Activated naive CD8-positive, alpha-beta T cell treated with anti-CD3 and anti-CD28 coated beads, Interleukin-2, amount 50 U/mL, for 16 hours (primary cell): Measurements from ENCODE around the gene KIF2C.
"Not testable (repeated sequence)": the region's sequence is repeated elsewhere in the genome, so short reads cannot be mapped to it uniquely, and the experiment has no call there.

Experiments
- DNase-seq: peaks from one replicate; pipeline ENCODE4 v3.0.0-alpha.2; 2020; ENCODE audit warnings: low read depth, low spot score

KIF2C gene

DNA sequence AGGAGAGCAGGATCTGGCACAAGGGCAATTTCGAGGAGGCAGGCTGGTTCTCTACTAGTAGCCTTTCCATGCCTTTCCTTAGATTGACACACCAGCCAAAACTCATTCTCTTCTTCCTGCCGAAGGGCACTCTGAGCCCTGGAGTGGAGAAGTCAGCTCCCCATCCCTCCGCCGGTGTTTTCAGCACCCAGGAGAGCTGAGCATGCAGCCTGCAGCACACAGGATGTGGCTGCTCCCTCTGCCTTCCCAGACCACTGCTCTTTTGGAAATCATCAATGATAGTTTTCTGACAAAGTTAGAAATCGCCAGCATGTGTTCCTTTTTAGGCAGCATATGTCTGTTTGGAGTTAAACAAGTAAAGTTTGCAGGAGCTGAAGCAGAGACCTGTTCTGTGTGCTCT lies 20.3 kb upstream of the KIF2C start:
- no peak for DNase-seq

DNA sequence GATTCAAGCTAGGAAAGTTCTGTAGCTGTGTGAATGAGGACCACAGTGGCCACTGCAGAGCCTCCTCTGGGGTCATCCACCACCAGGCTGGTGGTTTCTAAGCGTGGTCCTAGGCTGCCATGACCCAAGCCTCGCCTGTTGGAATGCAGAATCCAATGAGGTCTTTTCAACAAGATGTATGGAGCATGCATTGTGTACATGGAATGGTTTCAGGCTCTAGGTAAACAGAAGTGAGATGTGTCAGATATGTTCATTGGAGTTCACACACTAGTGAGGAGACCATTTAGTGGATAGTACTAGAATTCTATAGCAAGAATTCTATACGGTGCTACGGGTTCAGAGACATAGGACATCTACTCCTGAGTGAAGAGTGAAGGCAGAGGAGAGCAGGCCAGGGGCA lies 19.4 kb upstream of the KIF2C start:
- no peak for DNase-seq

DNA sequence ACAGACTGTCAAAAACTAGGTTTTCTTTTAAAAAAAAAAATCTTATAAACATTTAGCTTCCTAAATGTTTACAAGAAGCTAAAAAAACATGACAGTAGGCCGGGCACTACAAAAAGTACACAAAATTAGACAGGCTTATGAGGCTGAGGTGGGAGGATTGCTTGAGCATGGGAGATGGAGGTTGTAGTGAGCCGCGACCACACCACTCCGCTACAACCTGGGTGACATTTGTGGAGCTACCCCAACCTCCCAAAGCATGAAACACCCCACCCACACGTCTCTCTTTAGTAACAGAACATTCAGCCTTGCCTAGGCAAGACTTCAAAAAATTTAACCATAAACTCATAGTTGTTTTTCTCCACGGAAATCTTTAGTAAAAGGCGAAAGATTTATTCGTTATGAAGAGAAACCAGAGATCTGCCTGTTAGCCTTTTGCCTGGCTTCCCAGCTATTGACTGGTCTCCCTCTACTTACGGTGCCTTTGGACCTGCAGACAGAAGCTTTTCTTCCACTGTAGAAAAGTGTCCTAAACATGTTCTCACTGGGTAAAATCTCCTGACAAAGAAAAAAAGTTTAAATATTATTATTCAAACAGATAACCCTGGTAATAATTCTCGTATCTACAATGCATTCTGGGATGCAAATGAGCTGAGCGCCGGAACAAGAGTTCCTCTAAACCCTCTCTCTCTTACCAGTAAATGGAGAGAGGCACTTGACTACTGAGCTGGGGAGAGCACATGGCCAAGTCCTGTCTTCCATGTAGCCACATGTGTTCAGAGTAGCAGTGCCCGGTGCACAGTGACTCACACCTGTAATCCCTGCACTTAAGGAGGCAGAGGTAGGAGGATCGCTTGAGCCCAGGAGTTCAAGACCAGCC lies 17.9 kb upstream of the KIF2C start:
- DNase-seq, result peak; percentile 77

DNA sequence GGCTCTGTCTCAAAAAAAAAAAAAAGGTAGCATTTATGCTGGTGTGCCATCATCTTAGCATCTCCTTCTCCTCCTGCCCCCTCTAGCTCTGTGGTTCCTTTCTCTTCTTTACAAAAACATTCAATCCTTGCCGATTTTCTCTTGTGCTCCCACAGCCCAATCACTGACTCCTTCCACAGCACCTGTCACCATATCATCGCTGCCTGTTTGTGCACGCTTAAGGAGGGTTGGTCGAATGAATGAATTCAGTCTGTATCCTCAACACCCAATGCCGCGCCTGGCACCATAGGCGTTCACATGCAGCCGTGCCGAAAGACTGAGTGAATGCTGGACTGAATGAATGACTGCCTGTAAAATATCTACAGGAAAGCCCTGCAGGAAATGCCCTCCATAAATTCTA lies 16.6 kb upstream of the KIF2C start:
- no peak for DNase-seq

DNA sequence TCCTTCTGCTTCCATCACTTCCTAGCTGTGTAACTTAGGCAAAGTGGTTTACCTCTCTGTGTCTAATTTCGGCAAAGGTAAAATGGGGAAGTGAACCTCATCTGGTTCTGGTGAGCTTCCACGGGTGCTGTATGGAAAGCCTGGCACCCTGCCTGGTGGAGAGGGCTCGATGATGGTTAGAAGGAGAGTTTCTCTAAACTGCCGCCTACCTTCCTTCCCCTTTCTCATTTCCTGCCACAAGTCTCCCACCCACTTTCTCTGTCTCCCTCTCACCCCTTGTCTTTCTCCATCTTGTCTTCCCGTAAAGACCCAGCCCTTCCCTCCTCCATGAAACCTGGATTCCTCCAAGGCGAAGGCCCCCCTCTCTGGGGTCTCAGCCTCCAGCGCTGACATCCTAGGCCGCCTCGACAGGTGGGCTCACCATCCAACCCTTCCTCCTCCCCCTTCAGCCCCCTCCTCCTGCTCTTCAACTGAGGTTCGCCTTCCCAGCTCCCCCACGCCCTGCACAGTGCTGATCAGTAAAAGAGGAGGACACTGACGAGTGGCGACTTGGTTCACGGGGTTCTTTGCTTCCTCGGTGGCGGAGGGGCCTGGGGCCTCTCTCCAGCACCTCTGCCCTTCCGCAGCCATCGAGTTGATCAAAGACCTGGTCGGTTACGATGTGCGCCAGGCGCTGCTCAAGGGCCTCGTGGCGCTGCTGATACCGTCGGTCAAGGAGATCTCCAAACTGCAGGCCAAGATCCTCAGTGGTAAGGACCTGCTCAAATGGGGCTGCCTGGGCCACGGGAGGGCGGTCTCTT lies 15.9 kb upstream of the KIF2C start:
- no peak for DNase-seq

DNA sequence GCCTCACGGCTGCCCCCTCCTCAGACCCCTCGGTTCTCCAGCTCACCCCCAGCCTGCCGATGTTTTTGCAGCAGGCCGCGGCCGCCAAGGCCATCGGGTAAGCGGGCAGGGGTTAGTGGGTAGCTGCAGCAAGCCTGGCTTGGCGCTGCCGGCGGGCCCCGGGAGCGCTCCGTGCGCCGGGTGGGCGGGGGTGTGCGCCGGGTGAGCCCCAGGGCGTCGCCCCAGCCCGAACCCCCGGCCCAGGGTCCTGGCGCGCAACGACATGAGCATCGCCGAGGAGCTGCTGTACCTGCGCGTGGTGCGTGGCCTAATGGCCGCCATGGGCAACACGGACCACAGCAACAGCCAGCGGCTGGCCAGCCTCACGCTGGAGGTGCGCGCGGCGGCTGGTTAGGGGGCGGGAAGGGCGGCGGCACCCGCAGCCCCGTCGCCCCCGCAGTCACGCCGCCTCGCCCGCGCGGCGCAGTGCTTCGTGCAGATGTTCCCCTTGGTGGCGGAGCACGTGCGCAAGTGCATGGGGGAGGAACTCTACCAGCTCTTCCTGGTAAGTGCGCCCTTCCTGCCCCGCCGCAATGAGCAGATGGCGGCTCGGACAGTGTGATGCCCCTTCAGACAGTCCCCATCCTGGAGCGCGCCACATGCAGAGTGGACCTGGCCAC lies 15.2 kb upstream of the KIF2C start:
- DNase-seq, result no peak

DNA sequence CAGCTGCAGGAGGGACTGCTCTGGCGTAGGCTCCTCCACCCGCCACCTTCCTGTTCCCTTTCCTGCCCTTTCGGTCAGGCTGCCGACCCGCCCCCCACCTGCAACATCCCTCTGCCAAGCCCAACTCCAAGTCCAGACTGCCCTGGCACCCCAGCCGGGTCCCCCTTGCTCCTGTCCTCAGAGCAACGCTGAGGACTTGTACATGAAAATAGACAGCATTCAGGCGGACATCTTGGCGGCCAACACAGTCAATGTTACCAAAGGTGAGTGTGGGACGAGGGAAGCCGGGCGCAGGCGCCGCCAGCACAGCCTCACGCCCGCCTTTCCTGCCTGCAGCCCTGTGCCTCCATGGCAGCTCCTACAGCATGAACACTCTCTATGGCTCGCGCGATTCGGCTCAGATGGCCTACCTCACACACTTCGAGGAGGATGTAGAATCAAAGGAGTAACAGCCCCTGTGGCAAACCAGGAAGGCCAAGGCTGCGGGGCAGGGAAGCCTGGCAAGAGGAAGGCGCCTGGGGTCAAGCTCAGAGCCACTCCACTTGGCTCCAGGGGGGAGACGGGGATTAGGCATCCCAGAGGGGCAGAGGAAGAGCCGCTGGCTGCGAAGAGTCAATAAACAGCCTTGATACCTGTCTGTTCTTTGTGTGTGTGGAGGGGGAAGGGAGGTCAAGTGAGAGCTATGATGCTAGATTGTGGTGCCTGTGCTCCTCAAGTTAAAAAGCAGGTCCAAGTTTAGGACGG lies 14.5 kb upstream of the KIF2C start:
- no peak for DNase-seq

DNA sequence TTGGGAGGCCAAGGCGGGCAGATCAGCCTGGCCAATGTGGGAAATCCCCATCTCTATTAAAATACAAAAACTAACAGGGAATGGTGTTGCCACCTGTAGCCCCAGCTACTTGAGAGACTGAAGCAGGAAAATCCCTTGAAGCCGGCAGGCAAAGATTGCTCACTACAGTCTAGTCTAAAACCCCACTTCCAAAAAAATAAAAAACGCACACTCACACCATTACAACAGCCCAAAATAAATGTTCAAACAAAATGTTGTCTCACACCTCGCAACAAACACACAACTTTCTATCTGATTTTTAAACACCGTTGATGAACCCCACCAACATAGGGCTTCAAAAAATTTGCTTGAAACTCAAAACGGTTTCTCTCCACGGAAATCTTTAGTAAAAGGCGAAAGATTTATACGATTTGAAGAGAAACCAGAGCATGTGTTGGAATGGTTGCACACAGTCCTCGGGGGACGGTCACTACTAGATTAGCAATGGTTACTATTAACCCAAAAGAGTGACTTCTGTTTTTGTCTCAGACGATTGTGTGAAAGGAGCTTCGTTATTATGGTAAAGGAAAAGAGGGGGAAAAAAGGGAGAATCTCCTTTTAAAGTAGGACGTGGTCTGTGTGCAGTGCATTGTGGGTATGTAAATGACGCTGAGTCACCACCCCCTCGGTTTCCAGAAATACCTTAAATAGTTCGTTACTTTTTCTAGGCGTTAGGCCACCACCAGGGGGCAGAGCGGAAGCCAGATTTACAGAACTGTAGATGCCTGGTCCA lies 8.7 kb upstream of the KIF2C start, which contains the start of gene RNU5D-1:
Gene RNU5D-1 (minus strand): TSS at position 430 of the 772 bp plus-strand sequence.
- peak; percentile 90 for DNase-seq

DNA sequence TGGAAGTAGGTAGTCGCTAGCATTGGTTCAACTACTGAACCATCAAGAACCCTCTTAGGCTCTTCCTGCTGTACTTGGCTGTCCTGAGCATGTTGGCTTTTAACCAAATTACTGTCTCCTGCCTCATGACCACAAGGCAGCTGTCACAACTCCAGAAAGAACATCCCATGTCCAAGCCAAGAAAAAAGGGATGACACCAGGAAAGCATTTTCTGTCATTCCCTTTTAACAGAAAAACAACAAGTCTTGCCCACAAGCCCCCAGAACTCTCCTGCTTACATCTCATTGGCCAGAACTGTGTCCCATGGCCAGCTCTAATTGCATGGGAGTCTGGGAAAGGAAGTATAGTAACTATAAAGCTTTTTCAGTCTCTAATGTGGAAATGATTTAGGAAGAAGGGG lies 6.3 kb upstream of the KIF2C start:
- no peak for DNase-seq

DNA sequence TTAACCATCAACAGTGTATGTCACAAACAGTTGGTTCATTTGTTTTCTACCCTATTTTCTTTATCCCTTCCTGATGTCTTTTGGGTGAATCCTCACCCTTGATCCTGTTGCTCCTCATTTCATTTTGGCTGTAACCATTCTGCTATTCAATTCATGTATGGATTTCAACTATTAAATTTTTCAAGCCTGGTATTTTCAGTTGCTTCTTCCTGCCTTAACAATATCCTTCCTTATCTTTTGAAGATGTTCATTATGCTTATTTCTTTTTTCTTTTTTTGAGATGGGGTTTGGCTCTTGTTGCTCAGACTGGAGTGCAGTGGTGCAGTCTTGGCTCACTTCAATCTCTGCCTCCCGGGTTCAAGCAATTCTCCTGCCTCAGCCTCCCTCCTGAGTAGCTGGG lies 5.9 kb upstream of the KIF2C start:
- DNase-seq, result no peak

DNA sequence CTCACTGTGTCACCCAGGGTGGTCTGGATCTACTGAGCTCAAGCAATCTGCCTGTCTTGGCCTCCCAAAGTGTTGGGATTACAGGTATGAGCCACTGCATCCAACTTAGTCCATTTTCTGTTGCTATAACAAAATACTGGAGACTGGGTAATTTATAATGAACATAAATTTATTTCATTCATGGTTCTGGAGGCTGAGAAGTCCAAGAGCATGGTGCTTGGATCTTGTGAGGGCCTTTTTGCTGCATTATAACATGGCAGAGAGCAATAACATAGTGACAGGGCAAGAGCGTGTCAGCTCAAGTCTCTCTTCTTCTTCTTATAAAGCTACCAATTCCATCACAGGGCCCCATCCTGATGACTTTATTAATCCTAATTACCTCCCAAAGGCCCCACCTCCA lies 3.6 kb upstream of the KIF2C start:
- DNase-seq, result no peak

DNA sequence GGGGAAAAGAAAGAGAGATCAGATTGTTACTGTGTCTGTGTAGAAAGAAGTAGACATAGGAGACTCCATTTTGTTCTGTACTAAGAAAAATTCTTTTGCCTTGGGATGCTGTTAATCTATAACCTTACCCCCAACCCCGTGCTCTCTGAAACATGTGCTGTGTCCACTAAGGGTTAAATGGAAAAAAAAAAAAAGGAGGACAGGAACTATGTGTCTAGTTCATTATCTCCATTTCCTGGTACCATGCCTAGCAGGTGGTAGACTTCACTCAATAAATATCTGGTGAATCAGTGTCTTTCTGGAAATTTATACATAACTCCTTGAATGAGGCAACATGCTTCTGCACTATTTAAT lies 707 bp upstream of the KIF2C start:
- not testable (repeated sequence) for DNase-seq

DNA sequence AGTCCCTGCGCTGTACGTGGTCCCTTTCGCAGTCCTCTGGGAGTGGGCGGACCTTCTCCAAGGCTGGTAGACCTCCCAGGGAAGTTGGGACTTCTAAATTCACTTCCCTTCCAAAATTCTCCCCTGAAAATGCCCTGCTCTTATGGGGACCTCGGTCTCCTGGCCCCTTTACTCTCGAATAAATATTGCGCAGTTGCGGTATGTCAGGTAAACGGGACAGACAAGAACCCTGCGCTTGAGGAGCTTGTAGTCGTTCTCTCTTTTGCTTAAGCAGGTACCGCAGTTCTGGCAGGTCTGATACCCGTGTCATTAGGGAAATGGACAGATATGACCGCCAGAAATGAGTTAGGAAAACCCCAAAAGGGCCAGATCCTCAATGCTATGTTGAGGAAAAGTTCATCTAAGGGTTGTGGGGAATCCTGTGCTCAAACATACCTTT lies 561 bp downstream of the KIF2C start:
- no peak for DNase-seq

DNA sequence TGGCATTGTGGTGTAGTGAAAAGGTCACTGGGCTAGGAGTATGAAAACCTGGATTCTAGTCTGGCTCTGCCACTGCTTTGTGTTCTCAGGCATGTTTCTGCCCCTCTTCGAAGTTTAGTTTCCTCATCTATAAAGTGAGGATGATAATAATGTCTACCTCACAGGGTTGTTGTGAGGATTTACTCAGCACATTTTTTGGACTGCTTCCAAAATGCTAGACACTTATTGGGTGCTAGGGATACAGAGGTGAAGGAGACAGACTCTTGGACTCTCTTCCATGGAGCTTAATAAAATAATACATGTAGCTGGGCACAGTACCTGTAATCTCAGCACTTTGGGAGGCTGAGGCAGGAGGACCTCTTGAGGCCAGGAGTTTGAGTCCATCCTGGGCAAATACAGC lies 3.6 kb downstream of the KIF2C start:
- DNase-seq, result no peak

DNA sequence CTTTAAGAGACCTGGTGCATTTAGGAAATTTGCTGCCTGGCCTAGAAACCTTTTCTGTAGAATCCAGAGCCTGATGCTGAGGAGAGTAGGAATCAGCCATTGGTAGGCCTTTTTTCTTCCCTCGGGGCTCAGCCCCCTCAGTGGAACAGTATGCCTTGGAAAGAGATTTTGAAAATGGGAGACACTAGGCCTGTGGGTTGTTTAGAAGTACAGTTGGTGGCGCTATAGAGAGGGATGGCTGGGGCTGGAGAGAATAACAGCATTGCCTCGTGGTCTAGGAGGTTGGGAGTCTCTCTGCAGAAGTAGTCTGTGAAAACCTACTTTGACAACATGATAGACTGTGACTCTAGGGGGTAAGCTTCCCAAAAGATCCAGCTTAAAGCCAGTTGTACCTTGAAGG lies 8.2 kb downstream of the KIF2C start:
- DNase-seq, result no peak

DNA sequence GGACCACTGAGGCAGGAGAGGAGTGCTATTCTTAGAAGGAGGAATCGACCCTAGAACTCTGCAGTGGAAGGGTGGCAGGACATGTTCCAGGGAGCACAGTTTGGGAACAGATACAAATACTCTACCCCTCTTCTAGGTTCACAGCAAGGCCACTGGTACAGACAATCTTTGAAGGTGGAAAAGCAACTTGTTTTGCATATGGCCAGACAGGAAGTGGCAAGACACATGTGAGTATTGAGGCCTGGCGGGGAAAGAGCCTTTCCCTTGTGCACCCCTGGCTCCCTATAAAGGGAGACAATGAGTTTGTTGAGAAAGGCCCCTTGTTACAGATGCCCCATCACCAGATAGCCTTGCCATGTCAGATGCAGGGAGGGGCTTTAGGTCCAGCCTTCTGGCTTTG lies 17.8 kb downstream of the KIF2C start:
- DNase-seq, result no peak

DNA sequence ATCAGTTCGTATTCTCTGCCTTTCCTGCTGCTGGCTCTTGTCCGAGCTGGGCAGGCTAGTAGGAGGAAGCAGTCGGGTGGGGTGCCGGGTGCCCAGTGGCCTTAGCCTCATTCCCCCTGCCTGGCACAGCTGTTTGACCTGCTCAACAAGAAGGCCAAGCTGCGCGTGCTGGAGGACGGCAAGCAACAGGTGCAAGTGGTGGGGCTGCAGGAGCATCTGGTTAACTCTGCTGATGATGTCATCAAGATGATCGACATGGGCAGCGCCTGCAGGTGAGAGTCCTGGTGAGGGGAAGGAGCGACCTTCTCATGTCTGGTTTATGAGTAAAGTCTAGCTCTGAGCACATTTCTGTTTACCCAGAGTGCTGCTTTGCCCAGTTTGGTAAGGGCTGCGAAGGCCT lies 19.4 kb downstream of the KIF2C start:
- no peak for DNase-seq

DNA sequence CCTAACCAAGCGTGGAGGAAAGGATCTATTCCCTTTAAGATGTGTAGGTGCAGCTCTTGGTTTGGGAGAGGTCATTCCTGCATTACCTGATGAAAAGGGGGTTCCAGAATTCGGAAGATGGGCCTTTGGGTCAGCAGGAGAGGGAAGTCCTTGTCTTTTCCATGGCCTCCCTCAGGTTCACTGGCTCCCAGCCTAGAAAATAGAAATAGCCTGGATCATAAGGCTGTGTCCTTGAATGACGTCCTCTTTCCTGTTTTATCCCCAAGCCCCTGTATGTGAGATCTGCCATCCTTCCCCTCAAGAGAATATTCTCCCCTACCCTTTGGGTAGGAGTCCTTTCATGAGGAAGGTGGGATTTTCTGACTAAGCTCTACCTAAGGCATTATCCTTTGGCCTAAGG lies 21.2 kb downstream of the KIF2C start:
- no peak for DNase-seq

DNA sequence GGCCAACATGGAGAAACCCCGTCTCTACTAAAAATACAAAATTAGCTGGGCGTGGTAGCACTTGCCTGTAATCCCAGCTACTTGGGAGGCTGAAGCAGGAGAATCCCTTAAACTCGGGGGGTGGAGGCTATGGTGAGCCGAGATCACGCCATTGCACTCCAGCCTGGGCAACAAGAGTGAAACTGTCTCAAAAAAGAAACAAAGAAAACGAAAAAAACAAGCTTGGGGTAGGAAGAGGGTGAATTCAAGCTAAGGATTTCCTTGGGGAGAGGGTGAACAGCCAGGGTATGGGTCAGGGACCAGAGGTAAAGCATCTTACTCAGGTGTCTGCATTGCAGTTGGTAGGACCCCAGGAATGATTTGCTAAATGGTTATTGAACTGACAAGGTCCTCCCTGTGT lies 26.8 kb downstream of the KIF2C start:
- not testable (repeated sequence) for DNase-seq

DNA sequence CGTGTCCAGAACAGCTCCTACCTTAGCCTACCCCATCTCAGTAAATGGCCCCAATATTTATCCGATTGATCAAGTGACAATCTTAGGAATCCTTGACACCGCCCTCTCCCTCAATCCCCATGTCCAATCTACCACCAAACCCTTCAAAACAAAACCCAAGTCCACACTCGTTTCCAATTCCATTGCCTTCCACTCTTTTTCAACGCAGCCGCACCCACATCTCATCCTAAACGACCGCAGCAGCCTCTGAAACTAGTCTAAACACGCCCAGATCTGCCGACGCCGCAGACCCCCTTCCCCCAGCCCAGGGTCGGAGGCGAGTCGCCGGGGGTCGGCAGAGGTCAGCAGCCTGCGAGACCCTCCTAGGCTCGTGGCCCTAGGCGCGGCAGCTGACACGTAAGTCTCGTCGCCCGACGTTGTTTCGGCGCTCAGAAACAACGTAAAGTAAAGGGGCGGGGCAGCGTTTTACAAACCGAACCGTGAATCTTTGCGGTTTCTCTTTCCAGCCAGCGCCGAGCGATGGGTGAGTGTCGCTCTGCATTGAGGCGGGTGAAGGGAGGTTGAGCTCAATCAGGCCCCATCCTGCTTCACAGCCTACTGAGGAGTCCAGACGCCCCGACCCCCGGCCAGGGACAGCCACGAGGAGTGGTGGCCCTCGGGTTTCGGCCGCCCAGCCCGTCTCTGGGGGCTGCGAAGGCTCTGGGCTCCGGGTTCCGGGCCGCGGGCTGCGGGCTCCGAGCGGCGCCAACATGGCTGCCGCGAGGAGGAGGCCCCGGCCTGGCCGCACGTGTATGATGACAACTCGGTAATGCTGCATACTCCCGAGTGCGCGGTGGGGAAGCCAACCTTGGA lies 35.7 kb downstream of the KIF2C start, which contains the start of gene RPS8:
Gene RPS8 (plus strand): TSS at position 463 of the 852 bp plus-strand sequence. CDS start 57 bp downstream, at position 520.
- peak; percentile 85 for DNase-seq
